Neuronal stem cell (in vitro differentiated cells): ENCODE data around the gene MPPED1.

Experiments
- DNase-seq: peaks from one replicate; pipeline ENCODE4 v3.0.0-alpha.2; 2013; ENCODE audit warnings: low spot score
- H2AFZ ChIP-seq: one replicate; pipeline ENCODE4 v1.6.1; 2013; ENCODE audit warnings: mild to moderate bottlenecking, low read length, inconsistent platforms
- H2AK5ac ChIP-seq: 2 replicates; pipeline ENCODE4 v1.6.1; 2013; ENCODE audit warnings: low read depth, mild to moderate bottlenecking, inconsistent platforms, low read length, moderate library complexity, mixed read lengths
- H2BK120ac ChIP-seq: 2 replicates; pipeline ENCODE4 v1.6.1; 2013; ENCODE audit warnings: low read depth, mild to moderate bottlenecking, inconsistent platforms, low read length, moderate library complexity, mixed read lengths
- H2BK12ac ChIP-seq: one replicate; pipeline ENCODE4 v1.6.1; 2013; ENCODE audit warnings: low read length, inconsistent platforms
- H2BK15ac ChIP-seq: 2 replicates; pipeline ENCODE4 v1.6.1; 2013; ENCODE audit warnings: mild to moderate bottlenecking, low read length, inconsistent platforms, mixed read lengths
- H2BK5ac ChIP-seq: one replicate; pipeline ENCODE4 v1.6.1; 2013; ENCODE audit warnings: inconsistent platforms, mild to moderate bottlenecking, low read length, moderate library complexity
- H3K14ac ChIP-seq: one replicate; pipeline ENCODE4 v1.6.1; 2013; ENCODE audit warnings: low read length, inconsistent platforms
- H3K18ac ChIP-seq: 2 replicates; pipeline ENCODE4 v1.6.1; 2013; ENCODE audit warnings: low read length, inconsistent platforms
- H3K23ac ChIP-seq: 2 replicates; pipeline ENCODE4 v1.6.1; 2013; ENCODE audit warnings: low read depth, mild to moderate bottlenecking, mixed read lengths, low read length, inconsistent platforms; ENCODE audit not compliant: poor library complexity
- H3K27ac ChIP-seq: replicated peaks from 3 replicates; pipeline ENCODE4 v1.5.1; 2013; ENCODE audit warnings: low read length, inconsistent platforms
- H3K27me3 ChIP-seq, 3 experiments: 2 replicates each; pipeline ENCODE4 v1.6.1; 2013; ENCODE audit warnings: low read length in 3 of 3, mild to moderate bottlenecking in 2 of 3, inconsistent platforms in 1 of 3, low read depth in 1 of 3, mixed read lengths in 1 of 3, moderate library complexity in 1 of 3; ENCODE audit not compliant: control insufficient read depth in 3 of 3, insufficient read depth in 3 of 3
- H3K36me3 ChIP-seq, 2 donors: replicated peaks in 1 of 2; 2 replicates each; pipeline ENCODE4 v1.6.1; 2013; ENCODE audit warnings: low read length in 2 of 2; ENCODE audit not compliant: control insufficient read depth in 2 of 2, insufficient read depth in 2 of 2
- H3K4ac ChIP-seq: 2 replicates; pipeline ENCODE4 v1.6.1; 2013; ENCODE audit warnings: inconsistent platforms, mild to moderate bottlenecking, low read length, moderate library complexity
- H3K4me1 ChIP-seq, 2 donors: 1 replicate in 1 of 2; 2 replicates in 1 of 2; pipeline ENCODE4 v1.6.1; 2013; ENCODE audit warnings: low read length in 2 of 2, low read depth in 1 of 2; ENCODE audit not compliant: control insufficient read depth in 2 of 2, insufficient read depth in 1 of 2
- H3K4me2 ChIP-seq: one replicate; pipeline ENCODE4 v1.6.1; 2013; ENCODE audit warnings: mild to moderate bottlenecking, low read length, inconsistent platforms; ENCODE audit not compliant: insufficient read depth, poor library complexity, severe bottlenecking
- H3K4me3 ChIP-seq, 2 donors: 2 replicates each; pipeline ENCODE4 v1.5.1; 2013; ENCODE audit warnings: low read length in 2 of 2, mild to moderate bottlenecking in 2 of 2, inconsistent platforms in 1 of 2, moderate library complexity in 1 of 2
- H3K79me1 ChIP-seq: one replicate; pipeline ENCODE4 v1.6.1; 2013; ENCODE audit warnings: low read depth, mild to moderate bottlenecking, inconsistent platforms, low read length, moderate library complexity
- H3K9ac ChIP-seq: one replicate; pipeline ENCODE4 v1.6.1; 2013; ENCODE audit warnings: mild to moderate bottlenecking, low read depth, low read length, inconsistent platforms; ENCODE audit not compliant: poor library complexity
- H3K9me3 ChIP-seq, 2 donors: replicated peaks in 1 of 2; 2 replicates each; pipeline versions ENCODE3 to v1.6.1; 2013; ENCODE audit warnings: low read length in 2 of 2, mild to moderate bottlenecking in 2 of 2, inconsistent platforms in 1 of 2, low read depth in 1 of 2, mixed read lengths in 1 of 2, moderate library complexity in 1 of 2; ENCODE audit not compliant: control insufficient read depth in 2 of 2, insufficient read depth in 1 of 2
- H4K8ac ChIP-seq: one replicate; pipeline ENCODE4 v1.6.1; 2013; ENCODE audit warnings: low read depth, mild to moderate bottlenecking, inconsistent platforms, low read length, moderate library complexity
- H4K91ac ChIP-seq: one replicate; pipeline ENCODE4 v1.6.1; 2013; ENCODE audit warnings: low read length, low read depth, mild to moderate bottlenecking, inconsistent platforms; ENCODE audit not compliant: poor library complexity
- WGBS, 2 donors: extraction: QIAGEN DNeasy Blood & Tissue Kit; methylation state at CpG; one replicate each; pipeline ENCODE4 v1.1.7; 2013; ENCODE audit warnings: missing lambda C conversion rate in 2 of 2, mixed read lengths in 1 of 2; ENCODE audit not compliant: insufficient read length in 2 of 2, insufficient replicate concordance in 1 of 2; ENCODE audit errors: extremely low coverage in 2 of 2; 5-methylcytosine and 5-hydroxymethylcytosine counted together

The MPPED1 gene

GRCh38 chr22:43504068-43504467 is 92.3 kb downstream of the MPPED1 start:
- Histone ChIP-seq H2BK15ac (no peak overlapping the region), H3K4me3 (no peak overlapping the region), H3K79me1 (no peaks in the 10 kb centered on the region), H3K4ac (no peak overlapping the region), H3K36me3 (peaks cover 0 to 4% of the 10 kb centered on the region in 2 donors), H3K14ac (no peak overlapping the region), H2AK5ac (no peak overlapping the region), H3K23ac (no peak overlapping the region), H3K18ac (no peak overlapping the region), H4K91ac (no peak overlapping the region), H3K4me2 (no peak overlapping the region), H2BK120ac (no peak overlapping the region), H3K27me3 (no peaks in the 10 kb centered on the region), H3K4me1 (peaks cover 0 to 10% of the 10 kb centered on the region in 2 donors), H3K27ac (no peak overlapping the region), H2AFZ (no peak overlapping the region), H3K9ac (no peak overlapping the region), H3K9me3 (peaks cover 0 to 3% of the 10 kb centered on the region in 2 donors), H2BK5ac (no peak overlapping the region), H4K8ac (no peak overlapping the region), H2BK12ac (no peak overlapping the region)
- WGBS, 2 donors: no CpG with 5 or more reads among the region's 3 CpGs
- no peak for DNase-seq

GRCh38 chr22:43504666-43505261 is 93.0 kb downstream of the MPPED1 start:
- H2BK15ac ChIP-seq: no peak overlapping the region
- no peak overlapping the region for H2BK12ac ChIP-seq
- H3K79me1 ChIP-seq: peaks cover 2% of the 10 kb centered on the region
- WGBS, 2 donors: 100% methylated on average over 1 to 4 of the region's 7 CpGs
- H3K36me3 ChIP-seq: peaks cover 0 to 4% of the 10 kb centered on the region in 2 donors
- no peak overlapping the region for H4K91ac ChIP-seq
- H3K4me1 ChIP-seq: peaks cover 0 to 10% of the 10 kb centered on the region in 2 donors
- no peak overlapping the region for H3K27ac ChIP-seq
- H3K4me3 ChIP-seq: no peak overlapping the region
- H2AK5ac ChIP-seq: no peak overlapping the region
- DNase-seq: no peak
- no peak overlapping the region for H3K23ac ChIP-seq
- H3K18ac ChIP-seq: no peak overlapping the region
- H3K9ac ChIP-seq: no peak overlapping the region
- no peak overlapping the region for H4K8ac ChIP-seq
- no peak overlapping the region for H3K4me2 ChIP-seq
- no peak overlapping the region for H2AFZ ChIP-seq
- H3K9me3 ChIP-seq: peaks cover 0 to 3% of the 10 kb centered on the region in 2 donors
- H2BK5ac ChIP-seq: no peak overlapping the region
- no peak overlapping the region for H3K14ac ChIP-seq
- H2BK120ac ChIP-seq: no peak overlapping the region
- no peaks in the 10 kb centered on the region for H3K27me3 ChIP-seq
- H3K4ac ChIP-seq: no peak overlapping the region

GRCh38 chr22:43505423-43505822 is 93.6 kb downstream of the MPPED1 start:
- Histone ChIP-seq H4K8ac (no peak overlapping the region), H2BK12ac (no peak overlapping the region), H3K4me3 (no peak overlapping the region), H2BK120ac (no peak overlapping the region), H3K23ac (no peak overlapping the region), H2BK15ac (no peak overlapping the region), H4K91ac (no peak overlapping the region), H3K18ac (peak overlapping the region; percentile 46), H2AFZ (no peak overlapping the region), H2BK5ac (no peak overlapping the region), H2AK5ac (no peak overlapping the region), H3K4me1 (peaks cover 0 to 10% of the 10 kb centered on the region in 2 donors), H3K27ac (no peak overlapping the region), H3K4me2 (no peak overlapping the region), H3K9me3 (peaks cover 0 to 5% of the 10 kb centered on the region in 2 donors), H3K36me3 (peaks cover 0 to 4% of the 10 kb centered on the region in 2 donors), H3K4ac (no peak overlapping the region), H3K14ac (peak overlapping the region; percentile 27), H3K9ac (no peak overlapping the region), H3K27me3 (no peaks in the 10 kb centered on the region), H3K79me1 (peaks cover 2% of the 10 kb centered on the region)
- DNase-seq: no peak
- WGBS, 2 donors: no CpG with 5 or more reads among the region's 14 CpGs

GRCh38 chr22:43505896-43506295 is 94.1 kb downstream of the MPPED1 start:
- no peak overlapping the region for H4K91ac ChIP-seq
- H2AFZ ChIP-seq: no peak overlapping the region
- no peak overlapping the region for H3K23ac ChIP-seq
- no peak overlapping the region for H3K27ac ChIP-seq
- peaks cover 0 to 4% of the 10 kb centered on the region in 2 donors for H3K36me3 ChIP-seq
- no peaks in the 10 kb centered on the region for H3K27me3 ChIP-seq
- no peak for DNase-seq
- H3K4ac ChIP-seq: no peak overlapping the region
- peaks cover 2% of the 10 kb centered on the region for H3K79me1 ChIP-seq
- no peak overlapping the region for H4K8ac ChIP-seq
- no peak overlapping the region for H2BK15ac ChIP-seq
- H2AK5ac ChIP-seq: no peak overlapping the region
- no CpG with 5 or more reads among the region's 8 CpGs for WGBS, 2 donors
- H3K4me3 ChIP-seq: no peak overlapping the region
- no peak overlapping the region for H3K4me2 ChIP-seq
- H3K9me3 ChIP-seq: peaks cover 0 to 5% of the 10 kb centered on the region in 2 donors
- H3K14ac ChIP-seq: peak overlapping the region; percentile 50
- no peak overlapping the region for H2BK5ac ChIP-seq
- H2BK12ac ChIP-seq: no peak overlapping the region
- no peak overlapping the region for H3K9ac ChIP-seq
- H3K18ac ChIP-seq: peak overlapping the region; percentile 46
- H2BK120ac ChIP-seq: no peak overlapping the region
- peaks cover 0 to 10% of the 10 kb centered on the region in 2 donors for H3K4me1 ChIP-seq
